ENCODE results near the gene ANKDD1B. TPM values are rescaled to one million over a fixed set of nuclear protein-coding genes. Genes with fewer than 3 reads are reported as not detected.

The ANKDD1B gene
- total and polyA plus RNA-seq, 9 of the 15 experiments (the other 6 are each of a cell fraction or from before 2014, with no cell fraction given), result 0.04 to 0.29 (median 0.18) TPM; not detected in 1

- peak; percentile 26 for FAIRE-seq
- ChIA-PET POLR2A (interaction anchor here (0.6 to 1.0 kb wide), 2 partner anchors 10 to 1339 kb away, joined by 3 read pairs; no protein-coding TSS in a partner anchor), CTCF (ENCODE audit: low intra/inter-chr PET ratio) (no interaction called here)
- Histone ChIP-seq H2AFZ (ENCODE audit: low read depth, low read length) (peak overlapping the region; percentile 78), H3K27ac (ENCODE audit: extremely low read depth, low read depth, low read length) (no peak overlapping the region), H3K4me3 (no peak overlapping the region), H3K9me1 (ENCODE audit: control insufficient read depth, insufficient read depth, low read length) (no peaks in the 10 kb centered on the region), H3K36me3 (ENCODE audit: control insufficient read depth, insufficient read depth, low read length) (no peaks in the 10 kb centered on the region), H3K4me2 (ENCODE audit: insufficient read depth, low read length) (0 out of 2 replicates have a peak overlapping the region, but pooled peaks have one; percentile 31), H3K4me1 (replicated peaks in 1 of 2; ENCODE audit: control insufficient read depth in 2 of 2, insufficient read depth in 2 of 2, low read length in 2 of 2) (peaks cover 4 to 8% of the 10 kb centered on the region in 2 experiments; a peak in 3 of 5 replicates), H3K9ac (ENCODE audit: insufficient read depth in 1 of 2, low read depth in 2 of 2, low read length in 2 of 2) (peak overlapping the region in 1 of 2 experiments; percentile 68; a peak in 2 of 4 replicates), H3K79me2 (ENCODE audit: control insufficient read depth, insufficient read depth, low read length) (no peaks in the 10 kb centered on the region), H4K20me1 (replicated peaks; ENCODE audit: control insufficient read depth, insufficient read depth, low read length) (no peaks in the 10 kb centered on the region), H3K27me3 (ENCODE audit: control insufficient read depth in 2 of 2, insufficient read depth in 2 of 2, low read length in 2 of 2) (no peaks in the 10 kb centered on the region), H3K9me3 (replicated peaks; ENCODE audit: control insufficient read depth, insufficient read depth, low read depth, low read length) (no peaks in the 10 kb centered on the region)
- peak in 2 of 4 experiments; percentile 32 to 54 for DNase-seq (ENCODE audit: extremely low read depth in 1 of 4, low spot score in 3 of 4)
- intact Hi-C loops (cut with micrococcal nuclease) (no loop called here), in situ Hi-C loops (cut with MboI) (no loop called here)
- peak; percentile 71 for ATAC-seq
- 29% methylated on average over 19 of the region's 19 CpGs for WGBS (ENCODE audit: insufficient coverage, low coverage, missing lambda C conversion rate)
- no TSS peak for BruUV-seq (replicated peaks)
- TF ChIP-seq HDGF (IDR thresholded peaks at IDR 0.05), result no peak
- no peak for TF ChIP-seq CREBBP (IDR thresholded peaks at IDR 0.05; ENCODE audit: low read depth, low read length)
- TF ChIP-seq WHSC1 (IDR thresholded peaks at IDR 0.05; ENCODE audit: low read length), result no peak
- TF ChIP-seq, protein P1, sequence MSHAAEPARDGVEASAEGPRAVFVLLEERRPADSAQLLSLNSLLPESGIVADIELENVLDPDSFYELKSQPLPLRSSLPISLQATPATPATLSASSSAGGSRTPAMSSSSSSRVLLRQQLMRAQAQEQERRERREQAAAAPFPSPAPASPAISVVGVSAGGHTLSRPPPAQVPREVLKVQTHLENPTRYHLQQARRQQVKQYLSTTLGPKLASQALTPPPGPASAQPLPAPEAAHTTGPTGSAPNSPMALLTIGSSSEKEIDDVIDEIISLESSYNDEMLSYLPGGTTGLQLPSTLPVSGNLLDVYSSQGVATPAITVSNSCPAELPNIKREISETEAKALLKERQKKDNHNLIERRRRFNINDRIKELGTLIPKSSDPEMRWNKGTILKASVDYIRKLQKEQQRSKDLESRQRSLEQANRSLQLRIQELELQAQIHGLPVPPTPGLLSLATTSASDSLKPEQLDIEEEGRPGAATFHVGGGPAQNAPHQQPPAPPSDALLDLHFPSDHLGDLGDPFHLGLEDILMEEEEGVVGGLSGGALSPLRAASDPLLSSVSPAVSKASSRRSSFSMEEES (CRISPR knock-in tag; IDR thresholded peaks at IDR 0.05), result no peak
- TF ChIP-seq NR0B1 (IDR thresholded peaks at IDR 0.05; ENCODE audit: partially characterized antibody), result no peak
- TF ChIP-seq GATAD2A (IDR thresholded peaks at IDR 0.05), result no peak
- TF ChIP-seq GATA2 (CRISPR knock-in tag; IDR thresholded peaks at IDR 0.05), result no peak
- TF ChIP-seq SAFB (IDR thresholded peaks at IDR 0.05; ENCODE audit: borderline replicate concordance, low read depth, low read length), result no peak
- no peak for TF ChIP-seq ZNF408 (CRISPR knock-in tag; IDR thresholded peaks at IDR 0.05; ENCODE audit: low read depth)
- no peak for TF ChIP-seq ZBTB11 (CRISPR knock-in tag; IDR thresholded peaks at IDR 0.05)
- TF ChIP-seq ZNF740 (CRISPR knock-in tag; IDR thresholded peaks at IDR 0.05), result 0 out of 2 replicates have a peak, but pooled peaks have one; percentile 21
- no peak for TF ChIP-seq ZNF740 (tag; IDR thresholded peaks at IDR 0.05)
- no peak for TF ChIP-seq KLF6 (CRISPR knock-in tag; IDR thresholded peaks at IDR 0.05; ENCODE audit: borderline replicate concordance)
- peak; percentile 19; the same call in 1 of the 2 replicates for TF ChIP-seq CBFA2T3 (IDR thresholded peaks at IDR 0.05)
- no peak for TF ChIP-seq PPARD (CRISPR knock-in tag; IDR thresholded peaks at IDR 0.05)
Observed at GRCh38 chr5:75654693-75655295, 43.5 kb downstream of the ANKDD1B start.

All from K562 (cell line).